HG02938 (cell line): ENCODE measurements around the gene CPLANE2.
"Not testable (repeated sequence)": the region's sequence is repeated elsewhere in the genome, so short reads cannot be mapped to it uniquely, and the experiment has no call there.

ENCODE experiments used
- ATAC-seq: cut with Tn5 transposase; IDR thresholded peaks from one replicate; pipeline ENCODE4 v1.9.1; 2021; ENCODE audit warnings: mild to moderate bottlenecking, moderate library complexity; ENCODE audit not compliant: unreplicated experiment

The CPLANE2 gene

GRCh38 chr1:16236511-16237342 is at the start of gene CPLANE2:
CPLANE2 (minus strand) TSS chr1:16237183; CDS start chr1:16236742, 441 bp downstream.
- ATAC-seq, result peak; percentile 72

GRCh38 chr1:16286122-16286521 is 49.1 kb upstream of the CPLANE2 start:
- ATAC-seq, result no peak

- no peak for ATAC-seq
Observed at GRCh38 chr1:16281765-16282164, 44.8 kb upstream of the CPLANE2 start.

GRCh38 chr1:16279186-16279585 is 42.2 kb upstream of the CPLANE2 start:
- no peak for ATAC-seq

- ATAC-seq, result no peak
Observed at GRCh38 chr1:16276302-16277030, 39.5 kb upstream of the CPLANE2 start.

GRCh38 chr1:16275591-16275990 is 38.6 kb upstream of the CPLANE2 start:
- ATAC-seq, result no peak

GRCh38 chr1:16267690-16268180 is 30.8 kb upstream of the CPLANE2 start:
- ATAC-seq, result no peak

- ATAC-seq, result no peak
Observed at GRCh38 chr1:16266411-16267118, 29.6 kb upstream of the CPLANE2 start.

- ATAC-seq, result no peak
Observed at GRCh38 chr1:16262067-16262466, 25.1 kb upstream of the CPLANE2 start.

- no peak for ATAC-seq
Observed at GRCh38 chr1:16260814-16261213, 23.8 kb upstream of the CPLANE2 start.

GRCh38 chr1:16258591-16259135 is 21.7 kb upstream of the CPLANE2 start:
- ATAC-seq, result no peak

- ATAC-seq, result no peak
Observed at GRCh38 chr1:16257968-16258367, 21.0 kb upstream of the CPLANE2 start.

GRCh38 chr1:16257556-16257955 is 20.6 kb upstream of the CPLANE2 start:
- ATAC-seq, result not testable (repeated sequence)

GRCh38 chr1:16256478-16256877 is 19.5 kb upstream of the CPLANE2 start:
- no peak for ATAC-seq

- no peak for ATAC-seq
Observed at GRCh38 chr1:16254263-16254928, 17.4 kb upstream of the CPLANE2 start.

GRCh38 chr1:16253332-16253922 is 16.4 kb upstream of the CPLANE2 start:
- no peak for ATAC-seq

- ATAC-seq, result no peak
Observed at GRCh38 chr1:16252912-16253311, 15.9 kb upstream of the CPLANE2 start.

GRCh38 chr1:16251381-16251780 is 14.4 kb upstream of the CPLANE2 start:
- ATAC-seq, result no peak

- ATAC-seq, result no peak
Observed at GRCh38 chr1:16250524-16251251, 13.7 kb upstream of the CPLANE2 start.
